ENCODE results near the gene TMEM132D.
"Not testable (repeated sequence)": the region's sequence is repeated elsewhere in the genome, so short reads cannot be mapped to it uniquely, and the experiment has no call there.

TMEM132D gene

GRCh38 chr12:129540249-129540648 is 363.6 kb downstream of the TMEM132D start:
- DNase-seq (ENCODE audit: low read depth in 2 of 3, low spot score in 1 of 3) = no peak

- not testable (repeated sequence) for DNase-seq (ENCODE audit: low read depth in 2 of 3, low spot score in 1 of 3)
Measured at GRCh38 chr12:129538724-129539335, 365.0 kb downstream of the TMEM132D start.

DNA sequence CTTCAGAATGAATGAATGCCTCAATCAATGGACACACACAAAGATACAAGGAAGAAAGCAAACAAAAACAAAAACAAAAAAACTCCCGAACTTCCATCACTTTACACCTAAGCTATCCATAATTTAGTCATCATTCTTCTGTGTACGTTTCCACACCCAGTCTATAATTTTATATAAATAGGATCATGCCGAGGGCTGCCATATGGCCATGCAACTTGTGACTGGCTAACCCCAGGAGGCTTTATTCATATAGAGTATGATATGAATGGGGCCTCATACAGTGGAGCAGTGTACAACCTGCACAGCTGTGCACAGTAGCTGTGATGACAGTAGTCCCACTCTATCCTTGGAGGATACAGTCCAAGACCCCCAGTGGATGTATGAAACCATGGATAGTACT is 365.7 kb downstream of the TMEM132D start:
- no peak for DNase-seq (ENCODE audit: low read depth in 2 of 3, low spot score in 1 of 3)

- DNase-seq (ENCODE audit: low read depth in 2 of 3, low spot score in 1 of 3) = no peak
Measured at GRCh38 chr12:129534966-129535750, 368.7 kb downstream of the TMEM132D start.

- no peak for DNase-seq (ENCODE audit: low read depth in 2 of 3, low spot score in 1 of 3)
Measured at GRCh38 chr12:129532707-129533499, 370.9 kb downstream of the TMEM132D start.

DNA sequence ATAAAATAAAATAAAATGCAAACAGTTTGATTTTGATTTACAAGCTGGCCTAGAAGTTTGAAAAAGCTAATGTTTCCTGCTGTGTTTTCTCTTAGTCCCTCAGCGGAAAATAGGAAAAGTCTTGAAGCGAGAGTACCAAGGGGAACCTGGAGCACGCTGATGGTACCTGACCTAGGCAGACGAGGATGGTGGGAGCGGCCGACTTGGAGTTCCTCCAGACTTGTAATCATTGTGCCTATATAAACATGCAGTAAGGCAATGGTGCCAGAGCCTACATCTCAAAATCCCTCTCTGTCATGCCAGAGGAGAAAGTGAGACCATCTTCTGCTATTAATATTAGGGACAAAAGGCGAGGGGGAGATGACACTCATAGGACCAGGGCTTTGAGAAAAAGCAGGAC is 371.7 kb downstream of the TMEM132D start:
- DNase-seq (ENCODE audit: low read depth in 2 of 3, low spot score in 1 of 3) = no peak

DNA sequence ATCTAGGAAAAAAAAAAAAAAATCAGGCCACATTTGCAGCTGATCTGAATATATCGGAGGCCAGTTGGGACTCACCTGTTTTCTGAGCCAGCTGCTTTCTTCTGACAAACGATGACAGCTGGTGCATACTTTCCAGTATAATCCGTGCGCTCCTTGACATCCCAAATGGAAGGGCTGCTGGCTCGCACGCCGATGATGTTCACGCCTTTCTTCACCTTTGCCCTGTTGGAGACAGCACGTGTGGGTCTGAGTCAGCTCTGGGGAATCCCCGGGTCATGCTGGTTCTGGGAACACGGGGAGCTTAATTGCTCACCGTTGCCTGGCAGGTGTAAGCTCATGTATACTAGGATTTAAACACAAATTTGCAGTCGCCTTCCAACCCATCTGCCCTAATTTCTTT is 372.8 kb downstream of the TMEM132D start:
- DNase-seq (ENCODE audit: low read depth in 2 of 3, low spot score in 1 of 3) = no peak

DNA sequence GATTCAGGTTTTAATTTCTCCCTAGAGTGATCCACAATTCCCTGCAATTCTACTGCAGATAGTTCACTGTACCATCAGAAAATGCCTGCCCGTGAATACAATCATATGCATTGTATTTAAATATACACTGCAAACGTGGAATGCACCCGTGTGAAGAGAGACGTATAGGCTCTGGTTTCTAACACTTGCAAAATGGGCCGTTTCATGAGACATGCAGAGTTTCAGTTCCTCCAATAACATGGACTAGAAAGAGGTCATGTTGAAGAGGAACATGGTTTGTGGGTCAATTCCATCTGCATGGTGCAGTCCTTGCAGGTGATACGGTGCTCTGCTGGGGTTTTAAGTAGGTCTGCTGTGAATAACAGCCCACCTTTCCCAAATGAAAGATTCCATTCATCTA is 373.3 kb downstream of the TMEM132D start:
- no peak for DNase-seq (ENCODE audit: low read depth in 2 of 3, low spot score in 1 of 3)

DNA sequence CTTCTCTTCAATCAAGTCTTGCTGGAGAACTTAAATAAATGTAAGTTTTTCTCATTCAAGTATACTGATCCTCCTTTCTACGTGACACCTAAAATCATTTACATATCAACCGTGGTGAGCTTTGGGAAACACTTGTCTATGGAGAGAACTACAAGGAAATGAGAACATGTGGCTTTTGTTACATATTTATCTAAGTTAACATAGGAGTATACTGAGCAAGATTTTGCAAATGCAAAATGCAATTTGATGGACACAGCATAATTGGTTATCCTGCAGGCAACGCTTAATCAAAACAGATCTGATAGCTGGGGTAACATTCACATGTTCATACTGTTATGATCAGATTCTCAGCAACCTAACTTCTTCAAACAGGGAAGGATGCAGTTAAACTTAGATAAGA is 376.3 kb downstream of the TMEM132D start:
- no peak for DNase-seq (ENCODE audit: low read depth in 2 of 3, low spot score in 1 of 3)

DNA sequence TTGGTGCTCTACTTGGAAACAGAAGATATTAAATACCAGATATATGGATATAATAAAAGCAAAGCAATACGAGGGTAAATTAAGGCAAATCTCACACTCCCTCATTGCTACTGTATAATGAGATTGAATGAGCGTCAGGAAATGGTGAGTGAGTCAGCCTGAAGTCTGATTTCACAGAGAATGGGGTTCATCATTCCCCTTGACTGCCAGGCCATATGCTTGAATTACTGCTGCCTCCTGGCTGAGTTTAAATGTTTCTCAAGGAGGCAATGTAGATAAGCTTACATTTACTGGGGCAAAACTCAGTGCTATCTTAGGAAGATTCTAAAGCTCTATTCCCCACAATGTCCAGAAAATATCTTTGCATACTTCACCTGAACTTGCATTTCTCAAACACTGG is 380.2 kb downstream of the TMEM132D start:
- DNase-seq (ENCODE audit: low read depth in 2 of 3, low spot score in 1 of 3) = no peak

GRCh38 chr12:129520739-129521138 is 383.1 kb downstream of the TMEM132D start:
- DNase-seq (ENCODE audit: low read depth in 2 of 3, low spot score in 1 of 3) = no peak

- no peak for DNase-seq (ENCODE audit: low read depth in 2 of 3, low spot score in 1 of 3)
Measured at GRCh38 chr12:129503802-129504201, 400.0 kb downstream of the TMEM132D start.

- DNase-seq (ENCODE audit: low read depth in 2 of 3, low spot score in 1 of 3) = no peak
Measured at GRCh38 chr12:129496226-129496625, 407.6 kb downstream of the TMEM132D start.

GRCh38 chr12:129494766-129495165 is 409.1 kb downstream of the TMEM132D start:
- DNase-seq (ENCODE audit: low read depth in 2 of 3, low spot score in 1 of 3) = no peak

GRCh38 chr12:129494260-129494659 is 409.6 kb downstream of the TMEM132D start:
- DNase-seq (ENCODE audit: low read depth in 2 of 3, low spot score in 1 of 3) = no peak

GRCh38 chr12:129489100-129489676 is 414.6 kb downstream of the TMEM132D start:
- no peak for DNase-seq (ENCODE audit: low read depth in 2 of 3, low spot score in 1 of 3)

DNA sequence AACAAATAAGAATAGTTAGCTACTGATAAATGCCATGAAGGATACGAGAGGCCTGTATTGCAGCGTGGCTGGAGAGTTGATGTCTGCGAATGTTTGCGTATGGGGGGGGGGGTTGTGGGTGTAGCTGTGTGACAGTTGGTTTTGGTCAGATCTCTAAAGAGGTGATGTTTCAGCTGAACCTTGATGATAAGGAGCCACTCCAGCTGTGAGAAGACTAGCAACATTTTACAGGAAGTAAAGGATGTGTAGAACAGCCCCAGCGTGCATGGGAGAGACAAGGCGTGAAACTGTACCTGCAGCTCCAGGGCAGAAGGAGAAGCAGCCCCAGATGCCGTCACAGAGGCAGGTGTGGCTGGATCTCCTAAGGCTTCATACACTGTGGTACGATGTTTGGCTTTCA is 416.9 kb downstream of the TMEM132D start:
- no peak for DNase-seq (ENCODE audit: low read depth in 2 of 3, low spot score in 1 of 3)

GRCh38 chr12:129483111-129483893 is 420.5 kb downstream of the TMEM132D start:
- DNase-seq (ENCODE audit: low read depth in 2 of 3, low spot score in 1 of 3) = no peak

DNA sequence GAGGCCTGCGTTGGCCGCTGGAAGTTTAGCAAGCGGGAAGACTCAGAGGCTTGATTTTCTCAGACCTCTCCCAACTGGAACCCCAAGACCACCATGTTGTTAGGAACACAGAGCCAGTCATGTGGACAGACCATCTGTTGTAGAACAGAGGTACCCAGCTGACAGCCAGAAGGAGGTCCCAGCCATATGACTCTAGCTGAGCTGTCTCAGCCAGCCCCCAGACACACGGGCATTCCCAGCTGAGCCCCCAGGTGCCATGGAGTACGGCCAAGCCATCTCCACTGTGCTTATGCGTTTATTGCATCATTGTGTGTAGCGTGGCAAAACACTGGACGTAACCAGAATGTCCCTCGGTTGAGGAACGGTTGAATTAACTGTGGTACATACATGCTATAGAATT is 421.9 kb downstream of the TMEM132D start:
- no peak for DNase-seq (ENCODE audit: low read depth in 2 of 3, low spot score in 1 of 3)

- DNase-seq (ENCODE audit: low read depth in 2 of 3, low spot score in 1 of 3) = no peak
Measured at GRCh38 chr12:129470196-129470595, 433.6 kb downstream of the TMEM132D start.

DNA sequence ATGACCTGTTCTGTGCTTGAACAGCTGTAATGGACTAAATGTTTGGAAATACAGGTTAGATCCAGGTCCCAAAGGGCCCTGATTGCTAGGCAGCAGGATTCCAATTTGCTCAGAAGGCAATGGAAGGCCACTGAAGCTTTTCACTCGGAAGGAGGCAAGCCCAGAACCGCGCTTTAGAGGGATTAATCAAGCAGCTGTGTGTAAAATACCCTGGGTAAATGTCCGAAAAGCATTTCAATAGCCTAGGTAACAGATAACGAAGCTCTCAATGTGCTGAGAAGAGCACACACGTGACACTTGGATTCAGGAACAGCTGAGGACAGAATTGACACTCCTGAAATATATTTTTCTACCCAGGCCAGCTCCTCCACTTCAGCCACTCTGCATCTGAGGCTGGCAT is 436.1 kb downstream of the TMEM132D start:
- DNase-seq (ENCODE audit: low read depth in 2 of 3, low spot score in 1 of 3) = no peak

Measured in stimulated activated CD4-positive, alpha-beta T cell treated with anti-CD3 and anti-CD28 coated beads, Interleukin-12 subunit alpha, Interleukin-12 subunit beta, amount 100 ng/mL, for 48 hours (primary cell).